ENCODE measurements around the gene POLR3B. TPM values are rescaled to one million over a fixed set of nuclear protein-coding genes. Genes with fewer than 3 reads are reported as not detected.

Gene POLR3B
- total and polyA plus RNA-seq, 2 donors (not counting 1 experiment from before 2014, with no cell fraction given): 9.9 to 13.6 TPM

- H3K9me3 ChIP-seq (ENCODE audit: control insufficient read depth, insufficient read depth, low read depth, low read length): no peaks in the 10 kb centered on the region
- H3K4me1 ChIP-seq (ENCODE audit: control insufficient read depth, extremely low read depth, insufficient read depth, low read length): no peaks in the 10 kb centered on the region
- H3K79me2 ChIP-seq (ENCODE audit: control insufficient read depth, insufficient read depth, low read length): no peaks in the 10 kb centered on the region
- no peak overlapping the region for H3K4me3 ChIP-seq (replicated peaks in 1 of 4; ENCODE audit: control extremely low read depth in 1 of 4, insufficient read depth in 1 of 4, low read depth in 3 of 4, low read length in 4 of 4)
- H3K27me3 ChIP-seq (ENCODE audit: control insufficient read depth, insufficient read depth, low read length): no peaks in the 10 kb centered on the region
- no peak for DNase-seq (ENCODE audit: low read depth in 2 of 2)
- TF ChIP-seq EZH2 (IDR thresholded peaks at IDR 0.05; ENCODE audit: low read length, missing control alignments) (no peak), CTCF (conservative IDR thresholded peaks at IDR 0.05 in 1 of 2, IDR thresholded peaks at IDR 0.05 in 1 of 2; ENCODE audit: low read depth in 1 of 2, low read length in 2 of 2) (no peak)
- H3K4me2 ChIP-seq (ENCODE audit: extremely low read depth, insufficient read depth, low read length): no peak overlapping the region
- no peak overlapping the region for H3K9ac ChIP-seq (ENCODE audit: insufficient read depth, low read length)
- no peak overlapping the region for H2AFZ ChIP-seq (ENCODE audit: low read length)
- no peaks in the 10 kb centered on the region for H3K36me3 ChIP-seq (ENCODE audit: control insufficient read depth, insufficient read depth, low read length)
- no peak overlapping the region for H3K27ac ChIP-seq (ENCODE audit: insufficient read depth, low read length)
- H4K20me1 ChIP-seq (ENCODE audit: control insufficient read depth, extremely low read depth, insufficient read depth, low read length): no peaks in the 10 kb centered on the region
Observed at GRCh38 chr12:106315523-106315922, 42.0 kb upstream of the POLR3B start.

GRCh38 chr12:106317406-106318082, 40.0 kb upstream of the POLR3B start:
- H3K79me2 ChIP-seq (ENCODE audit: control insufficient read depth, insufficient read depth, low read length): no peaks in the 10 kb centered on the region
- H3K27ac ChIP-seq (ENCODE audit: insufficient read depth, low read length): no peak overlapping the region
- no peak overlapping the region for H2AFZ ChIP-seq (ENCODE audit: low read length)
- no peak overlapping the region for H3K4me3 ChIP-seq (replicated peaks in 1 of 4; ENCODE audit: control extremely low read depth in 1 of 4, insufficient read depth in 1 of 4, low read depth in 3 of 4, low read length in 4 of 4)
- no peaks in the 10 kb centered on the region for H4K20me1 ChIP-seq (ENCODE audit: control insufficient read depth, extremely low read depth, insufficient read depth, low read length)
- no peaks in the 10 kb centered on the region for H3K27me3 ChIP-seq (ENCODE audit: control insufficient read depth, insufficient read depth, low read length)
- no peak for DNase-seq (ENCODE audit: low read depth in 2 of 2)
- no peak overlapping the region for H3K9ac ChIP-seq (ENCODE audit: insufficient read depth, low read length)
- no peaks in the 10 kb centered on the region for H3K4me1 ChIP-seq (ENCODE audit: control insufficient read depth, extremely low read depth, insufficient read depth, low read length)
- TF ChIP-seq CTCF (conservative IDR thresholded peaks at IDR 0.05 in 1 of 2, IDR thresholded peaks at IDR 0.05 in 1 of 2; ENCODE audit: low read depth in 1 of 2, low read length in 2 of 2): no peak
- no peaks in the 10 kb centered on the region for H3K9me3 ChIP-seq (ENCODE audit: control insufficient read depth, insufficient read depth, low read depth, low read length)
- H3K4me2 ChIP-seq (ENCODE audit: extremely low read depth, insufficient read depth, low read length): no peak overlapping the region
- no peaks in the 10 kb centered on the region for H3K36me3 ChIP-seq (ENCODE audit: control insufficient read depth, insufficient read depth, low read length)

- Histone ChIP-seq H3K27ac (ENCODE audit: insufficient read depth, low read length) (no peak overlapping the region), H3K27me3 (ENCODE audit: control insufficient read depth, insufficient read depth, low read length) (no peaks in the 10 kb centered on the region), H3K36me3 (ENCODE audit: control insufficient read depth, insufficient read depth, low read length) (no peaks in the 10 kb centered on the region), H3K4me3 (replicated peaks in 1 of 4; ENCODE audit: control extremely low read depth in 1 of 4, insufficient read depth in 1 of 4, low read depth in 3 of 4, low read length in 4 of 4) (no peak overlapping the region), H2AFZ (ENCODE audit: low read length) (no peak overlapping the region), H3K9ac (ENCODE audit: insufficient read depth, low read length) (no peak overlapping the region), H3K9me3 (ENCODE audit: control insufficient read depth, insufficient read depth, low read depth, low read length) (no peaks in the 10 kb centered on the region), H4K20me1 (ENCODE audit: control insufficient read depth, extremely low read depth, insufficient read depth, low read length) (no peaks in the 10 kb centered on the region), H3K4me2 (ENCODE audit: extremely low read depth, insufficient read depth, low read length) (no peak overlapping the region), H3K4me1 (ENCODE audit: control insufficient read depth, extremely low read depth, insufficient read depth, low read length) (no peaks in the 10 kb centered on the region), H3K79me2 (ENCODE audit: control insufficient read depth, insufficient read depth, low read length) (no peaks in the 10 kb centered on the region)
- no peak for DNase-seq (ENCODE audit: low read depth in 2 of 2)
- TF ChIP-seq EZH2 (IDR thresholded peaks at IDR 0.05; ENCODE audit: low read length, missing control alignments) (no peak), CTCF (conservative IDR thresholded peaks at IDR 0.05 in 1 of 2, IDR thresholded peaks at IDR 0.05 in 1 of 2; ENCODE audit: low read depth in 1 of 2, low read length in 2 of 2) (no peak)
Observed at GRCh38 chr12:106321139-106321850, 36.3 kb upstream of the POLR3B start.
